Activated CD4-positive, alpha-beta T cell treated with anti-CD3 and anti-CD28 coated beads for 1 hour (primary cell): Measurements from ENCODE around the gene WNT9A.
"Not testable (repeated sequence)": the region's sequence is repeated elsewhere in the genome, so short reads cannot be mapped to it uniquely, and the experiment has no call there.

Experiments used
- DNase-seq: peaks from one replicate; pipeline ENCODE4 v3.0.0-alpha.2; 2020

The WNT9A gene

DNA sequence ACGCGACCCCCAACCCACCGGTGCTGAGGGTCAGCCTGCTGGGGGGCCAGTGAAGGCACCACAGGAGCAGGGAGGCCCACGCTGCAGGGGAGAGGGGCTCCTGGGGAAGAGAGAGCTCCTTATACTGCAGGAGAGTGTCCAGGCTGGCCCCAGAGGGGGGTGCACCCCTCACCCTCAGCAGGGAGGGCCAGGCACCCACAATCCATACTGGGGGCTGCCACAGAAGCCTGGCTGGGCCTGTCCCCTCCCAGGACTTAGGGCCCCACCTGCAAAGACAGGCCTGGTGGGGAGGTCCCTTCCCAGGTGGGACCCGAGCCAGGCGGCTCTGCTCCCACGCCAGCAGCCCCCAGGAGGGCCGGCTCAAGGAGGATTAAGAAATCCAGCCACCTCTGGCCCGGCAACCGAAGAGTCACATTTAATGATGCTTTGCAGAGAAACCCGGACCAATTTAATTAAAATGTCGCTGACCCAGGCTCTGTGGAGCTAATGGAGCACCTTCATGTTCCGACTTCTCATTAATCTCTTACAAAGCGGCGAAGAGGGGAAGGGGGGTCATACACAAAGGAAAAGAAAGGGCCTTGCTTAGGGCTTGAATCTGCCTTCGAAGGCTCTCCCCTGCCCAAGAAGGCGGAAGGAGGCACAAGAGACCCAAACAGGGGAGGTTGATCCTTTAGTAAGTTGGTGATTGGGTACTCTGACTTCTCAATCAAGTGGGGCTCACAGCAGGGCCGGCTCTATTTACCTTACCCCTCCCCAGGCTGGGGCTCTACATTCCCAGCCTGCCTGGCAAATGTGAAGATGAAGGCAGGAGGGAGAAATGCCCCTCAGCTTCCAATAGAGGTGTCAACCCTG is 25.0 kb downstream of the WNT9A start:
- DNase-seq = no peak

GRCh38 chr1:227921461-227922185 is 26.1 kb downstream of the WNT9A start:
- no peak for DNase-seq

DNA sequence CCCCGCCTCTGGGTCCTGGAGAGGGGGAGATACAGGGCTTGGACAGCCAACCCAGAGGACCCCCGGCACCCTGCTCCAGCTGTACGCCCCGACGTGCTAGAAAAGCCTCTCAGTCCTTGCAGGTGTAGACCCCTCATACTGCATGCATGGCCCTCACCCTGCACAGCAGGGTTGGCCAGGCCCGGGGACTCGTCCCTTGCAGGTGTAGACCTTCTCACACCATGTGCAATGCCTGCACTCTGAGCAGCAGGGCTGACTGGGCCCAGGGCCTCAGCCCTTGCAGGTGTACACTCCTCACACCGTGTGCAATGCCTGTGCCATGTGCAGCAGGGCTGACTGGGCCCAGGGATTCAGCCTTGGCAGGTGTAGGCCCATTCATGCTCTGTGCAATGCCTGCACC is 26.8 kb downstream of the WNT9A start:
- no peak for DNase-seq

GRCh38 chr1:227920426-227920825 is 27.3 kb downstream of the WNT9A start:
- DNase-seq = no peak

DNA sequence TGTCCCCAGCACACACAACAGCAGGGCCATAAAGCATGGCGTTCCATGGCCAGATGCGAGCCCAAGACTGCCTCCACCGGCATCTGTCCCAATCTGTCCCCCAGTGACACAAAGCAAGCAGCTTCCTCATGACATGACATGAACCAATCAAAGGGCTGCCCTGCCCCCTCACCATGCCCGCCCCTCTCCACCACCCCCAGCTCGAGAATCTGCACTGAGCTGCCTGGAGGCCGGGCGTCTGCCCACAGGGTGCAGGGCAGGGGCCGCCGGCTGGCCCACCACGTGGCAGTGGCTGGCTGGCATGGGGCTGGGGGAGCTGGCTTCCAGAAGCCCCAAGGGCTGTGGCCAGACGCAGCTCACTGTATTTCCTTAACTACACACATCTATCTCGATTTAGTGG is 27.8 kb downstream of the WNT9A start:
- DNase-seq = no peak

DNA sequence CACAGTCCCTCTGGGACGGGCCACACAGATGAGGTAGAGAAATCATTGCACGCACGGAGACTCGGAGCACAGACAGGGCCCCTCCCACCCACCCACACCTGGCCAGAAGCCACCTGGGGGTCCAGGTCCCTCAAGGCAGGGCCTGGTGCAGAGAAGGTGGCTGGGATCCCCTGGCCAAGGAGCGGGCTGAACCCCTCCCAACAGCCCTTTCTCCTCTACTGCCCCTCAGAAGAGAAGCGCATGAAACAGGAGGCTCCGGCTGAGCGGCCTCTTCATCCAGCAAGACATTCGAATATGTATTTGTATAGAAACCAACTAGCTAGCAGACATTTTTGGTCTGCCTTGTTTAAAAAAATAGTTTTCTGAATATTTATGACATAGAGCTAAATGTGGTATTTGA is 29.0 kb downstream of the WNT9A start:
- no peak for DNase-seq

GRCh38 chr1:227918083-227918700 is 29.5 kb downstream of the WNT9A start:
- no peak for DNase-seq

GRCh38 chr1:227917081-227917950 is 30.4 kb downstream of the WNT9A start:
- no peak for DNase-seq

DNA sequence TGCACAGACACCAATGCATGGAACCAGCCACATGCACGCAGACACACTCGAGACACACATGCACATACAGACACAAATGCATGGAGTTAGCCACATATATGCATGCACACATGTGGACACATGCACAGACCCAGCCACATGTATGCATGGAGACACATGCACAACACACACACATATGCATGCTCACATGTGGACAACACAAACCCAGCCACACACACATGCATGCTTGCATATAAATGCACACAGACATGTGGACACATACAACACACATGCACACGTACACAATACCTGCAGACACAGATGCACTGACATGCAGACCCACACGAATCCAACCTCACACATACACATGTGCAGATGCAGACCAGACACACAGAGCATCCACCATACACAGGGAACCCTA is 31.1 kb downstream of the WNT9A start:
- DNase-seq = no peak

DNA sequence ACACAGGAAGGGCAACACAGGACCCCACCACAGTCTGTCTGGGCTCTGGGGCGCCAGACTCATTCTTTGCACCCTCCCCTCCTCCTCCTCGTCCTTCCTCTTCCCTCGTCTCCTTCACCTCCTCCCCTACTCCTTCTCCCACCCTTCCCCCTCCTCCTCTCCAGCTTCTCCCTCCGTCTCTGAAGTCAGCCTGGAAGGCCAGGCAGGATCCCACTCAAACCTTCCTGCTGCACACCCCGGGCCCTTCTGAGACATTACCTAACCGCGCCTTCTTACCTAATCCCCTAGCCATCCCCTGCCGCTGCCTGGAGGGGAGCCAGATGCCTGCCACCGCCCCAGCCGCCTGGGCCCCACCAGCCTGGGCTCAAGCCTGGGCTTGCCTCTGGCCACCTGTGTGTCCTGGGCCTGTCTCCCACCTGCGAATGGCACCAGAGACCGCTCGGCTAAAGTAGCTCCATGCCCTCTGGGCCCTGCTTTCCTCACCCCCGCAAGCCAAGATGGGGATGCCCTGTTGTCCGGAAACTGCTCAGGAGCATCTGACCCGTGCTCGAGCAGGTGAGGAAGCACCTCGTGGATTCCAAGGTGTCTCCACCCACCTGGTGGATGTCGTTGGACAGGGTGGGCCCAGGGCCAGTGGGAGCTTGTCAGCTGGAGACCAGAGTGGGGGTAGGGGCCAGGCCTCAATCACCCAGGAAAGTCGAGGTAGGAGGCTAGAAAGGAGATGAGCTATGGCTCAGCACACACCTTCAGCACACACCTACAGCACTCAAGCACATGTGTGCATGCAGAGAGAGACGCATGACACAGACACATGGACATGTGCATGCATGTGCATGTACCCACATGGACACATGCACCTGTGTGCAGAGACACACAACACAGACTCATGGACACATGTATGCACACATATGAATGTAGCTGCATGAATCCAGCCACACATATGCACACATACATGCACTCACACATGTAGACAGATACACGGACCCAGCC is 31.9 kb downstream of the WNT9A start:
- no peak for DNase-seq

GRCh38 chr1:227914801-227915563 is 32.8 kb downstream of the WNT9A start:
- no peak for DNase-seq

DNA sequence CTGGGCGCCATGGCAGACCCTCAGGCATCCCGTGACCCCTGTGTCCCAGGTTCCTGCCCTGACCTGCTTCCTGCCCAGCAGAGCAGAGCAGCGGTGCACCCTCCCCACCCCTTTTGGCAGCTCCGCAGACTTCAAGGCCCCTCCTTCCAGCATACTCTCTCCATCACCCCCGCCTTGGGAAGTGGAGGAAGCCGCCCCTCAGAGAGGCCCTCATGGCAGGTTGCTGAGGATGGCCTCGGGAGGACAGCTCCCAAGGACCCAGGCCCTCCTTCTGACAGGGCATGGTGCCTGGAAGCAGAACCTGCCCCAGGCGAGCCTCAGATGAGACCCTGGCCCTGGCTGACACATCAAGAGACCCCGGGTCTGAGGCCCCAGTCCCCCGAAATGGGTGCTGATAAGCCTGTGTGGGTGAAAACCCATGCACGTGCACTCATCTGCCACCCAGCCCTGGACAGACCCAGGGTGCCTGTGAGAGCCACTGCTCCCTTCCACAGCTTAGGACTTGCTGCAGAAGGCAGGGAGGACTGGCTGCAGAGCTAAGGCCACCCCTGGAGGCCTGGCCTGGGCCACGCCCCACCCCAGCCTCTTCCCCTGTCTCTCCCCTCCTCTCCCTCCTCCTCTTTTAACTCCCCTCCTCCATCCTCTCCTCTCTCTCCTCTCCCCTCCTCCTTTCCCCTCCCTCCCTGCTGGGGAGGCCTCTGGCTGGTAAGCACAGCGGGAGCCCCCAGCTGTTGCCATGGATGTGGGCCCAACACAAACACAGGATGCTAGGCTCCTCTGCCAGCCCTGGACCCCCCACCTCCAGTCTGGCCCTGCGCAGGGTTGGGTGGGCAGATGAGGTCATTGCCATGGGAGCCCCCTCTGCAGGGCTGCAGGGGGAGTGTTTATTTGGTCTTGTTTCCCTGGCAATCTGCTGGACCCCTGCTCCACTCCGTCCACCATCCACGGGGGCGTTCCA is 33.7 kb downstream of the WNT9A start:
- DNase-seq = no peak

- no peak for DNase-seq
Measured at GRCh38 chr1:227913396-227913763, 34.4 kb downstream of the WNT9A start.

GRCh38 chr1:227912866-227913265 is 34.9 kb downstream of the WNT9A start:
- DNase-seq = no peak

DNA sequence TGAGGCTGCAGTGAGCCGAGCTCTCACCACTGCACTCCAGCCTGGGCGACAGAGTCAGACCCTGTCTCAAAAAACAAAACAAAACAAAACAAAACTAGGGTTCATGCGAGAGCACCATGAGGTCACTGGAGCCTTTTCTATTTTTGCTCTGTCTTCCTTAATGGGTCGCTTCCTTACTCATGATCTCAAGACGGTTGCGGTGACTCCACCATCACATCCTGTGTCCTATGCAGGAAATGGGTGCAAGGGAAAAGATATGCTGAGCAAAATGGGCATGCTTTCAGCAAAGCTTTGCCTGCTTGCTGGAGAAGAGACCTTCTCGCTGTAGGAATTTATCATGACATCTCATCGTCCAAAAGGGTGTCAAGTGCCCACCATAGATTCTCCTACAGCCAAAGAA is 36.4 kb downstream of the WNT9A start:
- DNase-seq = no peak

DNA sequence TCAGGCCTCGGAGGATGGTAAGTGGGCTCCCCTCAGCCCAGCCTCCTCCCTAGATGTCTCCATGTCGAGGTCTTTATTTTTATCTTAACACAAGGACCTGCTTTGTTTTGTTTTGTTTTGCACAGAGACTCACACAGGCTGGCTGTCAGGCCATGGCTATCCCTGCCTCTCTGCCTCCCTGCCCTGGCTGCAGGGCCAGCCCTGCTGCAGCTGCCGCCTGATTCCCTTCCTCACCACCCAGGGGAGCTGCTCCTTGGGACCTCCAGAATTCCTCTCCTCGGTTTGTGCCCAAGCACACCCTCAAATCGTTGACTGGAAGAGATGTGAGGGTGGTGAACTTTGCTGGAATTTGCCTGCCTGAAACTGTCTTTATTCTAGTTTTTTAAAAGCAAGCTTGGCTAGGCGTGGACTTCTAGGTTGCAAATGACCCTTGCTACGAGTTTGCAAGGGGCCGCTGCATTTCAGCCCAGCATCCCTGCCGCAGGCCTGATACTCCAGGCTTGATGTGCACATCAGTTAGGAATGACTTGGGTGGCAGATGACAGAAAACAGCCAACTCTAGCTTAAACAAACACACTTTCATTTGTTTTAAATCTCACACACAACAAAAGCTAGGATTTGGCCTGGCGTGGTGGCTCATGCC is 37.1 kb downstream of the WNT9A start:
- no peak for DNase-seq

GRCh38 chr1:227909923-227910328 is 37.8 kb downstream of the WNT9A start:
- not testable (repeated sequence) for DNase-seq

DNA sequence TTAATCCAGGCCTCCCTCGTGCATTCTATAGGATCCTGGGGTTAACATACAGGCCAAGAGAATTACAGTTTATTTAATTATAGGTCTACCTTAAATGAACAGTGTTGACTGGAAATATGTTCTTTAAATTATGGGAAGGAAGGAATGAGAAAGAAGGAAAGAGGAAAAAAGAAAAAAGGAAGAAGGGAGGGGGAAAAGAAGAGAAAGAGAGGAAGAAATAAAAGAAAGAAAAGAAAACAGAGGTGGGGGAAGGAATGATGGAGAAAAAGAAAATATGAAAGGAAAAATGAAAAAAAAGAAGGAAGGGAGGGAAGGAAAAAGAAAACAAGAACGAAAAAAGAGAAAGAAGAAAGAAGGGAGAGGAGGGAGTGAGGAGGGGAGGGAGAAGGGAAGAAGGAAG is 38.5 kb downstream of the WNT9A start:
- no peak for DNase-seq

DNA sequence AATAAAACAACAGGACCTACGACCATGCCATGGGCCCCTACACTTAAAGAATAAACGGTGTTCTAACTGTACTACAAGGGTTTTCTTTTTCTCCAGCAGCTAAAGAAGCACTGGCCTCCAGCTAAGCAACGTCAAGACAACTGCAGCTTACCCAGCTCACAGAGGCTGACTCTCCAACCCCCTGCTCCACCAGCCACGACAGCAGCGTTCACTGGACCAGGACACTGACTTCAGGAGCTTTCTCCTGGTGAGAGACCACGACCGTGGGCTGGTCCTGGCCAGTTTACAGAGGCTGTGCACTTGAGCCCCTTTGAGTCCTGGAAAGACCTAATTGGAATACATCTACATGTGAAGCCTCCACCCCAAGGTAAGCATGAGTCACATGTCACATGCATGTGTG is 39.4 kb downstream of the WNT9A start:
- no peak for DNase-seq
